ENCODE measurements around the gene DBX1. TPM values are rescaled to one million over a fixed set of nuclear protein-coding genes. Genes with fewer than 3 reads are reported as not detected.

Gene DBX1
- total RNA-seq, 1 experiment from 2014 or later: 0.15 TPM

- Histone ChIP-seq H2BK5ac (ENCODE audit: insufficient read length, low read length) (no peak overlapping the region), H3K56ac (ENCODE audit: insufficient read length, low read depth, low read length) (no peak overlapping the region), H3K14ac (ENCODE audit: insufficient read depth, low read length) (no peak overlapping the region), H2AK5ac (ENCODE audit: insufficient read length, low read length) (no peak overlapping the region), H3K27ac (ENCODE audit: insufficient read length, low read depth, low read length) (no peak overlapping the region), H3K4me2 (ENCODE audit: insufficient read depth, insufficient read length, low read length) (peak overlapping the region; percentile 70), H3K4ac (ENCODE audit: low read depth, low read length) (no peak overlapping the region), H2BK120ac (ENCODE audit: low read depth, low read length, poor library complexity, severe bottlenecking) (no peak overlapping the region), H3T11ph (ENCODE audit: low read length) (no peak overlapping the region), H4K8ac (replicated peaks; ENCODE audit: insufficient read length, low read depth, low read length) (no peak overlapping the region), H2BK15ac (ENCODE audit: low read depth, low read length) (no peak overlapping the region), H2AFZ (ENCODE audit: low read length) (no peak overlapping the region), H3K79me2 (ENCODE audit: insufficient read depth, low read length) (no peaks in the 10 kb centered on the region), H3K79me1 (ENCODE audit: insufficient read depth, low read depth, low read length, poor library complexity, severe bottlenecking) (no peaks in the 10 kb centered on the region), H3K23me2 (ENCODE audit: insufficient read length, low read depth, low read length, poor library complexity, severe bottlenecking) (peaks cover 5% of the 10 kb centered on the region), H2BK12ac (ENCODE audit: insufficient read length, low read depth, low read length) (no peak overlapping the region), H4K20me1 (ENCODE audit: control insufficient read depth, insufficient read depth, insufficient read length) (no peaks in the 10 kb centered on the region), H3K27me3 (ENCODE audit: insufficient read depth, low read length) (peaks cover 64% of the 10 kb centered on the region), H2BK20ac (ENCODE audit: low read depth, low read length, poor library complexity, severe bottlenecking) (no peak overlapping the region), H3K23ac (ENCODE audit: insufficient read length, low read depth, low read length) (no peak overlapping the region), H3K18ac (ENCODE audit: insufficient read length, low read depth, low read length) (no peak overlapping the region), H3K9ac (ENCODE audit: extremely low read depth, insufficient read length, low read length) (no peak overlapping the region), H3K4me1 (ENCODE audit: insufficient read depth, low read length) (0 out of 2 replicates have a peak, but pooled peaks cover 4% of the 10 kb centered on the region), H4K91ac (ENCODE audit: insufficient read length, low read depth, low read length) (no peak overlapping the region), H4K5ac (ENCODE audit: insufficient read length, low read depth, low read length) (no peak overlapping the region), H3K9me3 (ENCODE audit: control insufficient read depth, low read depth, low read length) (no peaks in the 10 kb centered on the region)
- peak; percentile 57 for DNase-seq
- no peak; the same call in 2 of the 3 replicates for TF ChIP-seq CTCF (conservative IDR thresholded peaks at IDR 0.05)
- Mint-ChIP-seq H3K27me3 (ENCODE audit: low read depth) (peaks cover 96% of the 10 kb centered on the region), H3K27ac (no peak overlapping the region), H3K9me3 (peaks cover 2 to 12% of the 10 kb centered on the region in 2 experiments; a peak in 4 of 5 replicates), H3K36me3 (ENCODE audit: insufficient read depth in 1 of 3, low read depth in 3 of 3) (no peaks in the 10 kb centered on the region), H3K4me3 (peak overlapping the region; percentile 50 to 74; a peak in 3 of 5 replicates), H3K4me1 (peaks cover 26 to 30% of the 10 kb centered on the region in 2 experiments)
- WGBS (ENCODE audit: extremely low coverage, insufficient read length, low lambda C conversion rate): no CpG with 5 or more reads among the region's 16 CpGs
Measured at GRCh38 chr11:20208622-20209111, 48.4 kb upstream of the DBX1 start.
